Muscle of leg (tissue), 11 donors: ENCODE results near the gene FHIT. TPM values are rescaled to one million over a fixed set of nuclear protein-coding genes. Genes with fewer than 3 reads are reported as not detected.
A peak's percentile ranks its signal among the peaks of the same experiment; 100 is the strongest.

Experiments
- DNase-seq: peaks from one replicate; pipeline ENCODE4 v3.0.0; 2013
- H3K27ac ChIP-seq: one replicate; pipeline ENCODE4 v1.5.1; 2013; ENCODE audit warnings: mild to moderate bottlenecking, low read length, control low read depth
- H3K27me3 ChIP-seq: one replicate; pipeline ENCODE4 v1.6.1; 2013; ENCODE audit warnings: low read length; ENCODE audit not compliant: control insufficient read depth, insufficient read depth
- H3K36me3 ChIP-seq: one replicate; pipeline ENCODE4 v1.6.1; 2013; ENCODE audit warnings: low read length; ENCODE audit not compliant: control insufficient read depth, insufficient read depth
- H3K4me1 ChIP-seq: one replicate; pipeline ENCODE4 v1.6.1; 2013; ENCODE audit warnings: low read length; ENCODE audit not compliant: control insufficient read depth, insufficient read depth
- H3K4me3 ChIP-seq: one replicate; pipeline ENCODE4 v1.5.1; 2013; ENCODE audit warnings: low read length, control low read depth
- H3K9me3 ChIP-seq: replicated peaks from 2 replicates; pipeline ENCODE4 v1.6.1; 2013; ENCODE audit warnings: low read depth, low read length; ENCODE audit not compliant: control insufficient read depth
- WGBS: methylation state at CpG from one replicate; pipeline ENCODE4 v1.1.5; 2013; ENCODE audit warnings: missing lambda C conversion rate; ENCODE audit not compliant: insufficient coverage; 5-methylcytosine and 5-hydroxymethylcytosine counted together
- polyA plus RNA-seq, 8 donors: library from polyadenylated mRNA; unstranded; fragments of 120-200 nt; gene quantifications; one replicate each; pipeline versions ENCODE4 v1.2.1 to v1.2.3, GENCODE V29; 2013; ENCODE audit warnings: inconsistent platforms in 1 of 8, low replicate concordance in 1 of 8; ENCODE audit not compliant: insufficient read length in 8 of 8, insufficient read depth in 1 of 8
- total RNA-seq: library from RNA; stranded (reverse); fragments of 120-200 nt; gene quantifications from one replicate; pipeline ENCODE4 v1.2.4, GENCODE V29; 2013

Gene FHIT
- total and polyA plus RNA-seq, 9 donors, result 4.1 to 8.0 (median 5.3) TPM

- 64% methylated on average over 2 of the region's 2 CpGs for WGBS
- Histone ChIP-seq H3K9me3 (no peaks in the 10 kb centered on the region), H3K36me3 (no peaks in the 10 kb centered on the region), H3K4me3 (no peak overlapping the region), H3K4me1 (no peaks in the 10 kb centered on the region), H3K27me3 (no peaks in the 10 kb centered on the region), H3K27ac (no peak overlapping the region)
- no peak for DNase-seq
These were observed 727.7 kb downstream of the FHIT start for GRCh38 chr3:60523536-60523935.

GRCh38 chr3:60517134-60517533 lies 734.1 kb downstream of the FHIT start:
- Histone ChIP-seq H3K4me3 (no peak overlapping the region), H3K27me3 (no peaks in the 10 kb centered on the region), H3K4me1 (no peaks in the 10 kb centered on the region), H3K9me3 (no peaks in the 10 kb centered on the region), H3K27ac (no peak overlapping the region), H3K36me3 (no peaks in the 10 kb centered on the region)
- no peak for DNase-seq
- no CpG with 5 or more reads among the region's 3 CpGs for whole genome bisulfite sequencing

GRCh38 chr3:60514866-60515265 lies 736.4 kb downstream of the FHIT start:
- 66% methylated on average over 7 of the region's 8 CpGs for WGBS
- Histone ChIP-seq H3K27ac (no peak overlapping the region), H3K4me1 (no peaks in the 10 kb centered on the region), H3K27me3 (no peaks in the 10 kb centered on the region), H3K9me3 (no peaks in the 10 kb centered on the region), H3K36me3 (no peaks in the 10 kb centered on the region), H3K4me3 (no peak overlapping the region)
- no peak for DNase-seq

GRCh38 chr3:60514085-60514649 lies 737.1 kb downstream of the FHIT start:
- Histone ChIP-seq H3K27ac (no peak overlapping the region), H3K4me1 (no peaks in the 10 kb centered on the region), H3K36me3 (no peaks in the 10 kb centered on the region), H3K9me3 (no peaks in the 10 kb centered on the region), H3K27me3 (no peaks in the 10 kb centered on the region), H3K4me3 (no peak overlapping the region)
- DNase-seq, result no peak
- WGBS, result 76% methylated on average over 7 of the region's 9 CpGs

- Histone ChIP-seq H3K9me3 (no peaks in the 10 kb centered on the region), H3K27ac (no peak overlapping the region), H3K27me3 (no peaks in the 10 kb centered on the region), H3K36me3 (no peaks in the 10 kb centered on the region), H3K4me1 (no peaks in the 10 kb centered on the region), H3K4me3 (no peak overlapping the region)
- DNase-seq, result no peak
These were observed 738.0 kb downstream of the FHIT start for GRCh38 chr3:60513241-60513640.

GRCh38 chr3:60512506-60512905 lies 738.7 kb downstream of the FHIT start:
- no peak overlapping the region for H3K4me3 ChIP-seq
- no peaks in the 10 kb centered on the region for H3K27me3 ChIP-seq
- no peak overlapping the region for H3K27ac ChIP-seq
- no CpG with 5 or more reads among the region's 1 CpG for WGBS
- no peak for DNase-seq
- H3K36me3 ChIP-seq, result no peaks in the 10 kb centered on the region
- H3K4me1 ChIP-seq, result no peaks in the 10 kb centered on the region
- H3K9me3 ChIP-seq, result no peaks in the 10 kb centered on the region

- Histone ChIP-seq H3K27me3 (no peaks in the 10 kb centered on the region), H3K4me1 (no peaks in the 10 kb centered on the region), H3K9me3 (no peaks in the 10 kb centered on the region), H3K36me3 (no peaks in the 10 kb centered on the region), H3K4me3 (no peak overlapping the region), H3K27ac (no peak overlapping the region)
- WGBS, result 100% methylated on average over 1 of the region's 2 CpGs
- no peak for DNase-seq
These were observed 741.8 kb downstream of the FHIT start for GRCh38 chr3:60509471-60509870.

- Histone ChIP-seq H3K36me3 (no peaks in the 10 kb centered on the region), H3K27ac (no peak overlapping the region), H3K4me1 (no peaks in the 10 kb centered on the region), H3K9me3 (no peaks in the 10 kb centered on the region), H3K4me3 (no peak overlapping the region), H3K27me3 (no peaks in the 10 kb centered on the region)
- DNase-seq, result no peak
- WGBS, result no CpG with 5 or more reads among the region's 1 CpG
These were observed 746.3 kb downstream of the FHIT start for GRCh38 chr3:60504827-60505457.

- WGBS, result no CpG with 5 or more reads among the region's 6 CpGs
- no peaks in the 10 kb centered on the region for H3K9me3 ChIP-seq
- no peak overlapping the region for H3K27ac ChIP-seq
- H3K36me3 ChIP-seq, result no peaks in the 10 kb centered on the region
- no peak for DNase-seq
- no peaks in the 10 kb centered on the region for H3K4me1 ChIP-seq
- H3K27me3 ChIP-seq, result no peaks in the 10 kb centered on the region
- H3K4me3 ChIP-seq, result no peak overlapping the region
These were observed 749.9 kb downstream of the FHIT start for GRCh38 chr3:60501314-60501713.

GRCh38 chr3:60497902-60498301 lies 753.4 kb downstream of the FHIT start:
- peak; percentile 10 for DNase-seq
- WGBS, result no CpG with 5 or more reads among the region's 1 CpG
- Histone ChIP-seq H3K27ac (no peak overlapping the region), H3K36me3 (no peaks in the 10 kb centered on the region), H3K4me3 (no peak overlapping the region), H3K4me1 (no peaks in the 10 kb centered on the region), H3K27me3 (no peaks in the 10 kb centered on the region), H3K9me3 (no peaks in the 10 kb centered on the region)

GRCh38 chr3:60490992-60491391 lies 760.3 kb downstream of the FHIT start:
- DNase-seq, result no peak
- Histone ChIP-seq H3K4me3 (no peak overlapping the region), H3K9me3 (no peaks in the 10 kb centered on the region), H3K4me1 (no peaks in the 10 kb centered on the region), H3K27me3 (no peaks in the 10 kb centered on the region), H3K36me3 (no peaks in the 10 kb centered on the region), H3K27ac (no peak overlapping the region)
- no CpG with 5 or more reads among the region's 2 CpGs for WGBS
